Vagina (tissue), 2 donors: ENCODE results near the gene SAMD4B. TPM values are rescaled to one million over a fixed set of nuclear protein-coding genes. Genes with fewer than 3 reads are reported as not detected.

ENCODE experiments used
- DNase-seq, 2 donors: peaks; one replicate each; pipeline ENCODE4 v3.0.0-alpha.2; 2017; ENCODE audit errors: extremely low spot score in 2 of 2
- H3K27ac ChIP-seq: fragments of 200-600 bp; sonication (generic); one replicate; pipeline ENCODE4 v1.5.1; 2019
- H3K27me3 ChIP-seq: fragments of 200-600 bp; sonication (generic); one replicate; pipeline ENCODE4 v1.5.1; 2019
- H3K36me3 ChIP-seq, 2 donors: fragments of 200-600 bp; sonication (generic); one replicate each; pipeline ENCODE4 v1.5.1; 2017 to 2019
- H3K4me1 ChIP-seq: fragments of 200-600 bp; sonication (generic); one replicate; pipeline ENCODE4 v1.5.1; 2019
- H3K4me3 ChIP-seq, 2 donors: fragments of 200-600 bp; sonication (generic); 1 replicate in 1 of 2; 2 replicates in 1 of 2; pipeline ENCODE4 v1.5.1; 2016 to 2019
- H3K9me3 ChIP-seq: fragments of 200-600 bp; sonication (generic); one replicate; pipeline ENCODE4 v1.5.1; 2019
- CTCF ChIP-seq, 3 experiments: fragments of 450-650 bp in 2 of 3; fragments of 200-600 bp in 1 of 3; sonication (generic) in 1 of 3; IDR thresholded peaks; one replicate each; pipeline ENCODE4 v1.5.1; 2017 to 2019; ENCODE audit warnings: antibody characterized with exemption in 3 of 3, mild to moderate bottlenecking in 2 of 3, moderate library complexity in 2 of 3
- POLR2A ChIP-seq, 2 donors: fragments of 450-650 bp; IDR thresholded peaks; one replicate each; pipeline ENCODE4 v1.6.1; 2017; ENCODE audit warnings: antibody characterized with exemption in 2 of 2, mild to moderate bottlenecking in 2 of 2, moderate library complexity in 2 of 2
- POLR2AphosphoS5 ChIP-seq, 2 donors: sonication (generic); formaldehyde crosslinking; IDR thresholded peaks; one replicate each; pipeline ENCODE4 v1.9.0; 2017; ENCODE audit warnings: antibody characterized with exemption in 2 of 2, mild to moderate bottlenecking in 2 of 2, low read depth in 1 of 2; ENCODE audit not compliant: insufficient read depth in 1 of 2
- intact Hi-C: fragments of 100-400 bp; cut with DNase I; formaldehyde crosslinking; loops from one replicate; pipeline ENCODE4 v1.15.1; 2023
- total RNA-seq: library from RNA; depleted of rRNA; stranded (reverse); fragments of >200 nt; gene quantifications from one replicate; pipeline ENCODE4 v1.2.3, GENCODE V29; 2016

Gene SAMD4B
- total RNA-seq, 1 donor from 2014 or later, result 128 TPM

- peak overlapping the region; percentile 97 to 98 for H3K4me3 ChIP-seq
- H3K36me3 ChIP-seq, result peaks cover 6 to 23% of the 10 kb centered on the region in 2 donors
- H3K4me1 ChIP-seq, result peaks cover 46% of the 10 kb centered on the region
- no peak for TF ChIP-seq POLR2AphosphoS5 (IDR thresholded peaks at IDR 0.05; ENCODE audit: insufficient read depth in 1 of 2, low read depth in 1 of 2)
- TF ChIP-seq CTCF (IDR thresholded peaks at IDR 0.05), result no peak
- no peak for TF ChIP-seq POLR2A (IDR thresholded peaks at IDR 0.05)
- H3K9me3 ChIP-seq, result no peaks in the 10 kb centered on the region
- peak overlapping the region; percentile 100 for H3K27ac ChIP-seq
- H3K27me3 ChIP-seq, result no peaks in the 10 kb centered on the region
- intact Hi-C loops, result loop anchor here (5.0 kb wide), 1 partner anchor 68 kb away; the partner anchor contains the start of gene SAMD4B
- DNase-seq, result no peak
Measured at GRCh38 chr19:39410831-39411080, 68.5 kb downstream of the SAMD4B start.

GRCh38 chr19:39411081-39411831 is 69.0 kb downstream of the SAMD4B start:
- intact Hi-C loops, result loop anchor here (5.0 kb wide), 1 partner anchor 69 kb away; the partner anchor contains the start of gene SAMD4B
- TF ChIP-seq POLR2AphosphoS5 (IDR thresholded peaks at IDR 0.05; ENCODE audit: insufficient read depth in 1 of 2, low read depth in 1 of 2) (peak in 1 of 2 donors; percentile 21), POLR2A (IDR thresholded peaks at IDR 0.05) (no peak), CTCF (IDR thresholded peaks at IDR 0.05) (no peak)

GRCh38 chr19:39411832-39412099 is 69.5 kb downstream of the SAMD4B start:
- H3K36me3 ChIP-seq, result peaks cover 6 to 28% of the 10 kb centered on the region in 2 donors
- no peaks in the 10 kb centered on the region for H3K9me3 ChIP-seq
- H3K27me3 ChIP-seq, result no peaks in the 10 kb centered on the region
- no peak for TF ChIP-seq POLR2A (IDR thresholded peaks at IDR 0.05)
- peak; percentile 93 to 99 (median 98) for TF ChIP-seq CTCF (IDR thresholded peaks at IDR 0.05)
- TF ChIP-seq POLR2AphosphoS5 (IDR thresholded peaks at IDR 0.05; ENCODE audit: insufficient read depth in 1 of 2, low read depth in 1 of 2), result no peak
- peak overlapping the region; percentile 100 for H3K27ac ChIP-seq
- DNase-seq, result no peak
- intact Hi-C loops, result loop anchor here (5.0 kb wide), 1 partner anchor 69 kb away; the partner anchor contains the start of gene SAMD4B
- peak overlapping the region; percentile 97 to 98 for H3K4me3 ChIP-seq
- H3K4me1 ChIP-seq, result peaks cover 53% of the 10 kb centered on the region

More at GRCh38 chr19:39411081-39411831, 69.0 kb downstream of the SAMD4B start:
- peak overlapping the region; percentile 97 to 98 for H3K4me3 ChIP-seq
- H3K4me1 ChIP-seq, result peaks cover 47% of the 10 kb centered on the region
- H3K27me3 ChIP-seq, result no peaks in the 10 kb centered on the region
- peaks cover 6 to 28% of the 10 kb centered on the region in 2 donors for H3K36me3 ChIP-seq
- no peaks in the 10 kb centered on the region for H3K9me3 ChIP-seq
- DNase-seq, result peak in 1 of 2 donors; percentile 97
- peak overlapping the region; percentile 100 for H3K27ac ChIP-seq

- Histone ChIP-seq H3K36me3 (peaks cover 6 to 23% of the 10 kb centered on the region in 2 donors), H3K9me3 (no peaks in the 10 kb centered on the region), H3K4me3 (peak within 1 kb of the TSS; percentile 97 to 98), H3K27ac (peak within 1 kb of the TSS; percentile 100), H3K27me3 (no peaks in the 10 kb centered on the region), H3K4me1 (peaks cover 55% of the 10 kb centered on the region)
- DNase-seq, result peak in 1 of 2 donors; percentile 100
- intact Hi-C loops, result loop anchor here (5.0 kb wide), 1 partner anchor 70 kb away; the partner anchor contains the start of gene SAMD4B
- peak in 1 of 2 donors; percentile 45 for TF ChIP-seq POLR2A (IDR thresholded peaks at IDR 0.05)
- TF ChIP-seq POLR2AphosphoS5 (IDR thresholded peaks at IDR 0.05; ENCODE audit: insufficient read depth in 1 of 2, low read depth in 1 of 2), result peak; percentile 93 to 97
- peak; percentile 74 to 89 (median 77) for TF ChIP-seq CTCF (IDR thresholded peaks at IDR 0.05)
Measured at GRCh38 chr19:39412100-39412866, 70.1 kb downstream of the SAMD4B start, which contains the start of gene PLEKHG2. PLEKHG2 (plus strand) TSS chr19:39412669; CDS start chr19:39414087, 1,418 bp downstream.
